Endothelial cell of umbilical vein (primary cell): Measurements from ENCODE around the gene SELENOF. TPM values are rescaled to one million over a fixed set of nuclear protein-coding genes. Genes with fewer than 3 reads are reported as not detected.

ENCODE experiments used
- BruUV-seq: library from RNA; stranded (reverse); fragments of 400-500 nt; replicated peaks from 2 replicates; lab custom pipeline; 2021; lab: Mats Ljungman, UMichigan
- CTCF ChIA-PET: fragments of 300-600, 350-600 bp; sonication (Branson Sonifier 250); formaldehyde crosslinking; loops from one replicate; lab custom pipeline; 2021; ENCODE audit warnings: antibody characterized with exemption, inconsistent platforms; lab: Charles Lee
- POLR2A ChIA-PET: fragments of 300-600, 350-600 bp; sonication (Branson Sonifier 250); formaldehyde crosslinking; loops from one replicate; lab custom pipeline; 2021; ENCODE audit warnings: antibody characterized with exemption, inconsistent platforms; lab: Charles Lee
- DNase-seq: peaks from one replicate; pipeline ENCODE4 v3.0.0-alpha.2; 2011; ENCODE audit warnings: low read depth, low spot score
- FAIRE-seq: peaks from 2 replicates; lab custom pipeline; 2011; peaks lifted over from hg19 to GRCh38; lab: Jason Lieb, UNC
- H2AFZ ChIP-seq: 2 replicates; pipeline ENCODE4 v1.6.0; 2012; ENCODE audit warnings: low read depth, low read length, control low read depth, inconsistent platforms
- H3K27ac ChIP-seq: 2 replicates; pipeline ENCODE4 v1.5.1; 2011; ENCODE audit warnings: low read depth, mild to moderate bottlenecking, control low read depth, low read length, moderate library complexity; ENCODE audit not compliant: insufficient read depth
- H3K27me3 ChIP-seq, 2 experiments: 2 replicates each; pipeline versions ENCODE4 v1.6.0 to v1.6.1; 2011; ENCODE audit warnings: low read length in 2 of 2, mixed read lengths in 1 of 2; ENCODE audit not compliant: control insufficient read depth in 2 of 2, insufficient read depth in 2 of 2
- H3K36me3 ChIP-seq, 2 experiments: 2 replicates in 1 of 2; 3 replicates in 1 of 2; pipeline ENCODE4 v1.5.1; 2011; ENCODE audit warnings: low read length in 2 of 2, mild to moderate bottlenecking in 1 of 2, moderate library complexity in 1 of 2; ENCODE audit not compliant: control insufficient read depth in 2 of 2, insufficient read depth in 2 of 2; ENCODE audit errors: extremely low read depth in 1 of 2
- H3K4me1 ChIP-seq: 3 replicates; pipeline ENCODE4 v1.5.1; 2011; ENCODE audit warnings: mild to moderate bottlenecking, low read length; ENCODE audit not compliant: control insufficient read depth, insufficient read depth; ENCODE audit errors: extremely low read depth
- H3K4me2 ChIP-seq: 2 replicates; pipeline ENCODE4 v1.6.1; 2011; ENCODE audit warnings: low read length, control low read depth, mixed read lengths; ENCODE audit not compliant: insufficient read depth
- H3K4me3 ChIP-seq, 3 experiments: fragments of 200-600 bp in 1 of 3; sonication (generic), shearing (Covaris generic) in 1 of 3; replicated peaks in 1 of 3; 2 replicates each; pipeline ENCODE4 v1.5.1; 2011 to 2016; ENCODE audit warnings: control low read depth in 3 of 3, low read length in 3 of 3, mild to moderate bottlenecking in 2 of 3, inconsistent platforms in 1 of 3, low read depth in 1 of 3, moderate library complexity in 1 of 3; ENCODE audit not compliant: insufficient read depth in 1 of 3
- H3K79me2 ChIP-seq: 2 replicates; pipeline ENCODE4 v1.6.0; 2012; ENCODE audit warnings: low read length, inconsistent platforms; ENCODE audit not compliant: control insufficient read depth, insufficient read depth
- H3K9ac ChIP-seq: replicated peaks from 2 replicates; pipeline ENCODE3; 2011; ENCODE audit warnings: low read length, control low read depth; ENCODE audit not compliant: insufficient read depth; ENCODE audit errors: extremely low read depth
- H3K9me1 ChIP-seq: replicated peaks from 3 replicates; pipeline ENCODE4 v1.6.0; 2011; ENCODE audit warnings: mild to moderate bottlenecking, low read length; ENCODE audit not compliant: control insufficient read depth, insufficient read depth; ENCODE audit errors: extremely low read depth
- H3K9me3 ChIP-seq: replicated peaks from 2 replicates; pipeline ENCODE4 v1.5.1; 2012; ENCODE audit warnings: low read length, inconsistent platforms; ENCODE audit not compliant: control insufficient read depth, insufficient read depth
- H4K20me1 ChIP-seq: replicated peaks from 2 replicates; pipeline ENCODE3; 2011; ENCODE audit warnings: mild to moderate bottlenecking, low read length; ENCODE audit not compliant: control insufficient read depth, insufficient read depth; ENCODE audit errors: extremely low read depth
- CTCF ChIP-seq, 2 donors: IDR thresholded peaks; 1 replicate in 1 of 2; 2 replicates in 1 of 2; pipeline ENCODE4 v1.5.1; 2011; ENCODE audit warnings: low read length in 2 of 2, mild to moderate bottlenecking in 2 of 2, moderate library complexity in 2 of 2, control low read depth in 1 of 2, inconsistent platforms in 1 of 2, low read depth in 1 of 2; ENCODE audit not compliant: insufficient read depth in 1 of 2; ENCODE audit errors: extremely low read depth in 1 of 2
- FOS ChIP-seq: IDR thresholded peaks from 2 replicates; pipeline ENCODE4 v1.6.1; 2011; ENCODE audit warnings: mild to moderate bottlenecking, low read length, moderate library complexity, borderline replicate concordance; ENCODE audit not compliant: insufficient read depth
- JUN ChIP-seq: IDR thresholded peaks from 2 replicates; pipeline ENCODE4 v1.6.1; 2011; ENCODE audit warnings: borderline replicate concordance, low read depth; ENCODE audit not compliant: insufficient read length, insufficient read depth
- MAX ChIP-seq: IDR thresholded peaks from 2 replicates; pipeline ENCODE4 v1.6.1; 2011; ENCODE audit not compliant: insufficient read depth, insufficient read length
- MYC ChIP-seq: IDR thresholded peaks from one replicate; pipeline ENCODE4 v1.6.1; 2011; ENCODE audit warnings: mild to moderate bottlenecking, low read depth, low read length
- POLR2A ChIP-seq: IDR thresholded peaks from 2 replicates; pipeline ENCODE4 v1.6.1; 2012; ENCODE audit warnings: low read depth, mild to moderate bottlenecking, control low read depth, low read length
- POLR2AphosphoS5 ChIP-seq: IDR thresholded peaks from 2 replicates; pipeline ENCODE4 v1.6.1; 2012; ENCODE audit warnings: low read depth, mild to moderate bottlenecking, control low read depth, low read length, moderate library complexity; ENCODE audit not compliant: insufficient read depth
- dilution Hi-C: fragments of 300-500 bp; cut with MboI; formaldehyde crosslinking; loops from one replicate; pipeline ENCODE4 v1.15.0; 2019; ENCODE audit warnings: low sequenced_read_pairs; ENCODE audit not compliant: extremely low pct_ligation_motif_present
- intact Hi-C: fragments of 100-400 bp; cut with micrococcal nuclease; formaldehyde crosslinking; loops from one replicate; pipeline ENCODE4 v1.10.0; 2022
- polyA plus RNA-seq, 4 experiments: library from polyadenylated mRNA; depleted of rRNA in 3 of 4; stranded (reverse) in 3 of 4; unstranded in 1 of 4; fragments of >200 nt; gene quantifications; 2 replicates each; pipeline versions ENCODE4 v1.2.1 to v1.2.3, GENCODE V29; 2011 to 2012; ENCODE audit warnings: missing spikeins in 1 of 4
- total RNA-seq: library from RNA; stranded (reverse); gene quantifications from 2 replicates; pipeline ENCODE4 v1.2.3, GENCODE V29; 2021

SELENOF gene
- total and polyA plus RNA-seq, 2 donors (not counting 3 experiments of a cell fraction or from before 2014, with no cell fraction given): 102 to 202 TPM

GRCh38 chr1:86858524-86859261 lies 55.2 kb downstream of the SELENOF start:
- Histone ChIP-seq H3K79me2 (no peaks in the 10 kb centered on the region), H2AFZ (no peak overlapping the region), H3K9ac (no peak overlapping the region), H3K4me3 (no peak overlapping the region), H3K9me3 (no peaks in the 10 kb centered on the region), H3K9me1 (no peaks in the 10 kb centered on the region), H4K20me1 (no peaks in the 10 kb centered on the region), H3K27me3 (no peaks in the 10 kb centered on the region), H3K36me3 (peaks cover 0 to 4% of the 10 kb centered on the region in 2 experiments), H3K27ac (no peak overlapping the region), H3K4me1 (no peaks in the 10 kb centered on the region), H3K4me2 (no peak overlapping the region)
- dilution Hi-C loops: no loop called here
- CTCF ChIA-PET: interaction anchor here (0.6 to 1.6 kb wide), 5 partner anchors 15 to 227 kb away, joined by 3 to 5 read pairs (median 3); no protein-coding TSS in a partner anchor
- intact Hi-C loops: no loop called here
- BruUV-seq: no TSS peak
- POLR2A ChIA-PET: no interaction called here
- FAIRE-seq (no peak), DNase-seq (no peak)
- no peak for TF ChIP-seq MYC

GRCh38 chr1:86856196-86856595 lies 57.7 kb downstream of the SELENOF start:
- CTCF ChIA-PET: interaction anchor here (0.7 to 1.3 kb wide), 4 partner anchors 10 to 109 kb away, joined by 3 to 5 read pairs (median 3); no protein-coding TSS in a partner anchor

More at GRCh38 chr1:86856196-86856595, 57.7 kb downstream of the SELENOF start:
- TF ChIP-seq POLR2AphosphoS5: no peak
- TF ChIP-seq MAX: no peak
- TF ChIP-seq POLR2A: no peak
- no peak for TF ChIP-seq CTCF (IDR thresholded peaks at IDR 0.05; ENCODE audit: extremely low read depth in 1 of 2, insufficient read depth in 1 of 2, low read depth in 1 of 2, low read length in 2 of 2)
- no peak for TF ChIP-seq MYC
- no peak for TF ChIP-seq FOS
- TF ChIP-seq JUN: no peak
- intact Hi-C loops (no loop called here), dilution Hi-C loops (no loop called here)
- Histone ChIP-seq H4K20me1 (no peaks in the 10 kb centered on the region), H3K9me1 (no peaks in the 10 kb centered on the region), H3K4me2 (no peak overlapping the region), H3K79me2 (no peaks in the 10 kb centered on the region), H3K9me3 (no peaks in the 10 kb centered on the region), H3K27me3 (no peaks in the 10 kb centered on the region), H3K36me3 (no peaks in the 10 kb centered on the region), H3K9ac (no peak overlapping the region), H3K4me3 (no peak overlapping the region), H2AFZ (no peak overlapping the region), H3K4me1 (no peaks in the 10 kb centered on the region), H3K27ac (no peak overlapping the region)
- POLR2A ChIA-PET: interaction anchor here (0.6 kb wide), 1 partner anchor 19 kb away, joined by 4 read pairs; no protein-coding TSS in a partner anchor
- DNase-seq (no peak), FAIRE-seq (no peak)
- BruUV-seq: no TSS peak
